ENCODE data around the gene MAP7. TPM values are rescaled to one million over a fixed set of nuclear protein-coding genes. Genes with fewer than 3 reads are reported as not detected.

The MAP7 gene
- total and polyA plus RNA-seq, 9 of the 15 experiments (the other 6 are each of a cell fraction or from before 2014, with no cell fraction given), result 0.76 to 7.7 (median 3.9) TPM

DNA sequence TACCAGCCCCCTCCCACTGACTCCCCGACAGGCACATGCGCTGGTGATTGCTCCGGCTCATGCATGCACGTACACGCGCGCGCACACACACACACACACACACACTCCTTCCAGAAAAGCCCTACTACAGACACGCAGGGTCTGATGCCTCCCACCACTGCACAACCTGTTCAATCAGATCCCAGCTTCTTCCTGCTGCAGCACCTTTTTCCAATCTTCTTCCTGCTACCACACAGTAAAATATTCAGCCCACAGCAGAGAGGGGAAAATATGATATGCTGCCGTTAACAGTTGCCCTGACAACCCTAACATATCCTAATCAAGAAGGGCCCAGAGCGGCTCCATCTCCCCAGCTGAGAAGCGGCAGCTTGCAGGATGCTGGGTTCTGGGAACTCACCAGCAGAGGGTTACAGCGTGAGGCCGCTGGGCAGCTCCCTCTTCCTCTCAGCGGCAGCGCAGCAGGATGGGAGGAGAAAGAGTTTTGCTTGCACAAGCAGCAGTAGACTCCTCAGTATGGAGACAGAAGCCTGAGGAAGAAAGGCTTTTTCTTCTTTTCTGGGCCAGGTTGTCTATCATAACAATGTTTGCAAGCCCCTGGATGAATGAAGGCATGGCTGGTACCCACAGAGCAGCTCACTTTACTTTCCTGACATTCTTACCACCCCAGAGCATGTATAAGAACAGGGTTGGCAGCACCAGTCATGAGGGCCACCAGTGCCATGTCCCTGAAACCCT lies 23.9 kb downstream of the MAP7 start (continued):
- TF ChIP-seq, protein P1, sequence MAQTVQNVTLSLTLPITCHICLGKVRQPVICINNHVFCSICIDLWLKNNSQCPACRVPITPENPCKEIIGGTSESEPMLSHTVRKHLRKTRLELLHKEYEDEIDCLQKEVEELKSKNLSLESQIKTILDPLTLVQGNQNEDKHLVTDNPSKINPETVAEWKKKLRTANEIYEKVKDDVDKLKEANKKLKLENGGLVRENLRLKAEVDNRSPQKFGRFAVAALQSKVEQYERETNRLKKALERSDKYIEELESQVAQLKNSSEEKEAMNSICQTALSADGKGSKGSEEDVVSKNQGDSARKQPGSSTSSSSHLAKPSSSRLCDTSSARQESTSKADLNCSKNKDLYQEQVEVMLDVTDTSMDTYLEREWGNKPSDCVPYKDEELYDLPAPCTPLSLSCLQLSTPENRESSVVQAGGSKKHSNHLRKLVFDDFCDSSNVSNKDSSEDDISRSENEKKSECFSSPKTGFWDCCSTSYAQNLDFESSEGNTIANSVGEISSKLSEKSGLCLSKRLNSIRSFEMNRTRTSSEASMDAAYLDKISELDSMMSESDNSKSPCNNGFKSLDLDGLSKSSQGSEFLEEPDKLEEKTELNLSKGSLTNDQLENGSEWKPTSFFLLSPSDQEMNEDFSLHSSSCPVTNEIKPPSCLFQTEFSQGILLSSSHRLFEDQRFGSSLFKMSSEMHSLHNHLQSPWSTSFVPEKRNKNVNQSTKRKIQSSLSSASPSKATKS (CRISPR knock-in tag; IDR thresholded peaks at IDR 0.05), result no peak
- TF ChIP-seq, protein P2, sequence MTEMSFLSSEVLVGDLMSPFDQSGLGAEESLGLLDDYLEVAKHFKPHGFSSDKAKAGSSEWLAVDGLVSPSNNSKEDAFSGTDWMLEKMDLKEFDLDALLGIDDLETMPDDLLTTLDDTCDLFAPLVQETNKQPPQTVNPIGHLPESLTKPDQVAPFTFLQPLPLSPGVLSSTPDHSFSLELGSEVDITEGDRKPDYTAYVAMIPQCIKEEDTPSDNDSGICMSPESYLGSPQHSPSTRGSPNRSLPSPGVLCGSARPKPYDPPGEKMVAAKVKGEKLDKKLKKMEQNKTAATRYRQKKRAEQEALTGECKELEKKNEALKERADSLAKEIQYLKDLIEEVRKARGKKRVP (CRISPR knock-in tag; IDR thresholded peaks at IDR 0.05), result 0 out of 2 replicates have a peak, but pooled peaks have one; percentile 49
- TF ChIP-seq ETV1 (tag; conservative IDR thresholded peaks at IDR 0.05; ENCODE audit: low read depth), result 0 out of 2 replicates have a peak, but pooled peaks have one; percentile 7
- TF ChIP-seq MAZ (CRISPR knock-in tag; conservative IDR thresholded peaks at IDR 0.05 in 1 of 2, IDR thresholded peaks at IDR 0.05 in 1 of 2), result no peak
- TF ChIP-seq NR1H2 (CRISPR knock-in tag; IDR thresholded peaks at IDR 0.05), result 0 out of 2 replicates have a peak, but pooled peaks have one; percentile 85
- no peak for TF ChIP-seq ZNF668 (CRISPR knock-in tag; IDR thresholded peaks at IDR 0.05)
- no peak for TF ChIP-seq STAT5A (IDR thresholded peaks at IDR 0.05; ENCODE audit: borderline replicate concordance, low read length)
- no peak for TF ChIP-seq GTF2E2 (tag; IDR thresholded peaks at IDR 0.05)
- no peak for TF ChIP-seq MEIS2 (IDR thresholded peaks at IDR 0.05; ENCODE audit: partially characterized antibody)
- TF ChIP-seq, protein P3, sequence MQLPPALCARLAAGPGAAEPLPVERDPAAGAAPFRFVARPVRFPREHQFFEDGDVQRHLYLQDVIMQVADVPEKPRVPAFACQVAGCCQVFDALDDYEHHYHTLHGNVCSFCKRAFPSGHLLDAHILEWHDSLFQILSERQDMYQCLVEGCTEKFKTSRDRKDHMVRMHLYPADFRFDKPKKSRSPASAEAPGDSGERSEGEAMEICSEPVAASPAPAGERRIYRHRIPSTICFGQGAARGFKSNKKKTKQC (CRISPR knock-in tag; IDR thresholded peaks at IDR 0.05), result no peak
- no peak for TF ChIP-seq RHOXF2B (CRISPR knock-in tag; conservative IDR thresholded peaks at IDR 0.05)
- TF ChIP-seq SMAD3 (CRISPR knock-in tag; conservative IDR thresholded peaks at IDR 0.05), result 0 out of 2 replicates have a peak, but pooled peaks have one; percentile 11
- no peak for TF ChIP-seq POLR3G (IDR thresholded peaks at IDR 0.05; ENCODE audit: extremely low read depth, insufficient read length, insufficient replicate concordance)
- TF ChIP-seq JUN (IDR thresholded peaks at IDR 0.05; ENCODE audit: borderline replicate concordance, low read depth, low read length), result no peak
- TF ChIP-seq JUN (CRISPR knock-in tag; IDR thresholded peaks at IDR 0.05; ENCODE audit: borderline replicate concordance), result no peak
- peak; percentile 54; the same call in 1 of the 2 replicates for TF ChIP-seq CEBPB (tag; IDR thresholded peaks at IDR 0.05)
- no peak for TF ChIP-seq CBX3 (IDR thresholded peaks at IDR 0.05; ENCODE audit: borderline replicate concordance in 1 of 2, low read length in 2 of 2)
- no peak for TF ChIP-seq MCM7 (IDR thresholded peaks at IDR 0.05)
- TF ChIP-seq ZNF134 (CRISPR knock-in tag; conservative IDR thresholded peaks at IDR 0.05), result 0 out of 2 replicates have a peak, but pooled peaks have one; percentile 24
- no peak for TF ChIP-seq MBD2 (IDR thresholded peaks at IDR 0.05; ENCODE audit: borderline replicate concordance, low read depth)
- TF ChIP-seq SIN3B (IDR thresholded peaks at IDR 0.05; ENCODE audit: low read depth), result no peak
- no peak for TF ChIP-seq ZFP30 (CRISPR knock-in tag; IDR thresholded peaks at IDR 0.05; ENCODE audit: borderline replicate concordance)
- no peak for TF ChIP-seq LEF1 (IDR thresholded peaks at IDR 0.05)
- TF ChIP-seq NFATC3 (IDR thresholded peaks at IDR 0.05), result no peak
- TF ChIP-seq ZNF324 (CRISPR knock-in tag; IDR thresholded peaks at IDR 0.05), result peak; percentile 40; the same call in 1 of the 2 replicates
- peak; percentile 48 for TF ChIP-seq RFX1 (IDR thresholded peaks at IDR 0.05)
- TF ChIP-seq RAD21 (CRISPR knock-in tag; conservative IDR thresholded peaks at IDR 0.05 in 1 of 2, IDR thresholded peaks at IDR 0.05 in 1 of 2), result peak; percentile 45 to 57
